SIG-M5 (cell line): ENCODE data around the gene BMI1.
"Not testable (repeated sequence)": the region's sequence is repeated elsewhere in the genome, so short reads cannot be mapped to it uniquely, and the experiment has no call there.

Experiments used
- DNase-seq: peaks from one replicate; lab custom pipeline; 2025; lab: John Stamatoyannopoulos, UW

The BMI1 gene

GRCh38 chr10:22340329-22341189, 19.7 kb downstream of the BMI1 start:
- no peak for DNase-seq

- no peak for DNase-seq
These were observed 20.5 kb downstream of the BMI1 start for GRCh38 chr10:22341190-22341925.

GRCh38 chr10:22341926-22342196, 21.0 kb downstream of the BMI1 start:
- no peak for DNase-seq

- no peak for DNase-seq
These were observed 21.5 kb downstream of the BMI1 start for GRCh38 chr10:22342421-22342820.

GRCh38 chr10:22343731-22344130, 22.8 kb downstream of the BMI1 start:
- DNase-seq = no peak

- no peak for DNase-seq
These were observed 23.4 kb downstream of the BMI1 start for GRCh38 chr10:22344249-22344648.

GRCh38 chr10:22344781-22345300, 23.9 kb downstream of the BMI1 start:
- no peak for DNase-seq

- DNase-seq = no peak
These were observed 24.6 kb downstream of the BMI1 start, which contains the start of gene SPAG6 for GRCh38 chr10:22345301-22346095. Gene SPAG6 (plus strand): TSS chr10:22345496. CDS start chr10:22345612, 116 bp downstream.

- no peak for DNase-seq
These were observed 25.3 kb downstream of the BMI1 start for GRCh38 chr10:22346096-22346661.

- no peak for DNase-seq
These were observed 28.9 kb downstream of the BMI1 start for GRCh38 chr10:22349755-22350154.

- no peak for DNase-seq
These were observed 30.3 kb downstream of the BMI1 start for GRCh38 chr10:22351131-22351703.

- no peak for DNase-seq
These were observed 35.5 kb downstream of the BMI1 start for GRCh38 chr10:22356324-22356873.

GRCh38 chr10:22357770-22358169, 36.9 kb downstream of the BMI1 start:
- not testable (repeated sequence) for DNase-seq

- no peak for DNase-seq
These were observed 42.4 kb downstream of the BMI1 start for GRCh38 chr10:22363305-22363704.

- DNase-seq = no peak
These were observed 43.7 kb downstream of the BMI1 start for GRCh38 chr10:22364407-22365140.

- no peak for DNase-seq
These were observed 44.3 kb downstream of the BMI1 start for GRCh38 chr10:22365233-22365632.

- no peak for DNase-seq
These were observed 44.9 kb downstream of the BMI1 start for GRCh38 chr10:22365644-22366434.

GRCh38 chr10:22366435-22366703, 45.5 kb downstream of the BMI1 start:
- no peak for DNase-seq

GRCh38 chr10:22366771-22367170, 45.9 kb downstream of the BMI1 start:
- no peak for DNase-seq

- DNase-seq = no peak
These were observed 46.6 kb downstream of the BMI1 start for GRCh38 chr10:22367471-22367870.
